ENCODE results near the gene TFIP11. TPM values are rescaled to one million over a fixed set of nuclear protein-coding genes. Genes with fewer than 3 reads are reported as not detected.

Gene TFIP11
- total RNA-seq, 1 donor from 2014 or later = 30.2 TPM

DNA sequence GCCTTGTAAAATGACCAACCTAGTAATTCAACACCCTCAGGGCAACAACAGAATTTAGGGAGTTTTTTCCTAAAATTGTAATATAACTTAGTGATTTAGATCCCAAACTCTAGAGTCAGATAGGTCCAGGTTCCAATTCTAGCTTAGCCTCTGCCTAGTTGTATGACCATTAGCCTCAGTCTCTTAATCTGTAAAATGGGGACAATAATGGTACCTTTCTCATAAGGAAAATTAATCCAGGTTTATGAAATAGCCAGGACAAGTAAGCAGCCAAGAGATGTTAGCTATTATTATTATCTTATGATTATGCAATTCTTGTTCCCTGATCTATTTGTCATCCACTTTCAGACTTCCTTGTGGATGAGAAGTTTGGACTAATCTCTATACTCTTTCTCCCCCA, 4.1 kb downstream of the TFIP11 start:
- DNase-seq (ENCODE audit: low read depth in 2 of 2) = no peak

DNA sequence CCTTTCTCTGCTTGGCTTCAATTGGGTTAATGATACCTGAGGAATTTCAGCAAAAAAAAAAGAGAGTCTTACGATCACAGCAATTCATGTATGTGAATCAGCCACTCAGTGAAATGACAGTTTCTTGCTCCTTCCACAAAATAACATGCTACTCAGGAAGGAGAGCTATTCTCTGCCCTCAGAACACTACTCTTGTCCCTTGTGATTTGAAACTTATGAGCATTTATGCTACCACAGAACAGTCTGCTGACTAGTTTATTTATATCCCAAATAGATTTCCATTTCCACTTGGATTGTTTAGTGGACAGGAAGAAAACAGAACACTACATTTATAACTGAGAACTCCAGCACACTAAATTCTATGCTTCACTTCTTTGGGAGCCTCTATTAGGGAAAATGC, 8.5 kb downstream of the TFIP11 start:
- no peak for DNase-seq (ENCODE audit: low read depth in 2 of 2)

DNA sequence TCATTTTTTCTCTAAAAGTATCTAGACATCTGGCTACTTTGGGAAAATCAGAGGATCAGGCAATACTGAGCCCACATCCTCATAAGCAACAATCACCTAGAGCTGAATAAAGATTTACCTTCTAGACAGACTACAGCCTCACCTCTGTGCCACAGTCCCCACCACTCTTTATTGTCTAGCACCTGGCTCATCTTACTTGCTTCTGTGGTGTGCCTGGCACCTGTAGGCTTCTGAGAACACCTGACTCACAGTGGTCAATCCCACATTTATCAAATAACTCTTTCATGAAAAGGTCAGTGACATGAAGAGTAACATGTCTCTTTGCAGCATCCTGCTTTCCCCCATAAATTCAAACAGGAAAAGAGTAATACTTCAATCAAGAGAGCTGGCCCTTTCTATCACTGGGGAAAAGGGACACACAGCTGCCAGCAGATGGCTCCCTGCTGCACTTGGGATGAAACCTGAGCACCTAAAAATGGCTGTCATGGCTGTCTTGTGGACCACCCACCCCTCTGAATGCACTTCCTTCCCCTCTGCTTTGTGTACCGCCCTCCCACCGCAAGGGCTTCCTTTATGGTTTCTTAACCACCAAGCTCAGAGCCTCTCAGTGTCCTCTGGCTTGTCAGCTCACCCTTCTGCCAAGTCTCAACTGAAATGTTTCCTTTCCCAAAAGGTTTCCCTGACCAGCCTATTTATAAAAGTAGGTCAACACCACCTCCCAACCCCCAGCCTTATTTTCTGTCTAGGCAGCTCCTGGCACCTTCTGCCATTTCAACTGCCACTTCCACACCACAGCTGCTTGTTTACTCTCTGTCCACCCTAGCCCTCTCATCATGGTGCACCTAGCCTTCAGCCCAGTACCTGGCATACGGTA, 9.3 kb downstream of the TFIP11 start:
- DNase-seq (ENCODE audit: low read depth in 2 of 2) = peak; percentile 20 to 70

- DNase-seq (ENCODE audit: low read depth in 2 of 2) = no peak
Observed at GRCh38 chr22:26501996-26502395, 10.3 kb downstream of the TFIP11 start.

- DNase-seq (ENCODE audit: low read depth in 2 of 2) = no peak
Observed at GRCh38 chr22:26499188-26499703, 13.0 kb downstream of the TFIP11 start.

- DNase-seq (ENCODE audit: low read depth in 2 of 2) = no peak
Observed at GRCh38 chr22:26496456-26496855, 15.8 kb downstream of the TFIP11 start.

DNA sequence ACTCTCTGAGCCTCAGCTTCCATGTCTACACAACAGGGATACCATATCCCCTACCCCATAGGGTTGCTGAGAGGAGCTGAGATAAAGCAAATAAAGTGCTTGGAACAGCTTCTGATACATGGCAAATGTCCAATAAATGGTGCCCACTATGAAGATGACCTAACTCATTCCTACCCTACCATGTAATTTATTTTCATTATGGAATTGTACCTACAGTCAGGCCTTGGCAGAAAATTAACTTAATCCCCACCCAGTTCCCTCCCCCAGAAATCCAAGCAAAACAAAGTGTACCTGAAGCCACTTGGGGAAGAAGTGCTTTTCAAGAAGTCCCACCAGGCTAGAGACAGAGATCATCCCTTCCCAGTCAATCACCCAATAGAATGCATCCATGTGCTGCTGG, 17.8 kb downstream of the TFIP11 start:
- no peak for DNase-seq (ENCODE audit: low read depth in 2 of 2)

DNA sequence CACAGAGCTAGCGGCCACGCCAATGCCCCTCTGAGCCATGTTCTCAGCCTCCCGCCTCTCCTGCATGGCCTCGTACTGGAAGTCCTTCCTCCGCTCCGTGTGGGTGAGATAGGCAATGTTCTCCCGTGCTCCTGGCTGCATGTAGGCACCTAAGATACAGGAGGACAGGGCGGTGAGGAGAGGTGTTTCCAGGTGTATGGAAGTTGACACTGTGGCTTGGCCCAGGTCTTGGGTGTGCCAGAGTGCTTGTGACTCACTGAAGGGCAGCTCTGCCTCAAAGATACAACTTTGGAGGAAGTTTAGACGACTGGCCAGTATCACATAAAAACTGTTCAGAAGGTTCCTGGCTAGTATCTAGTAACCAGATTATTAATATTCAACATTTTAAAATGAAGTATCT, 20.1 kb downstream of the TFIP11 start:
- no peak for DNase-seq (ENCODE audit: low read depth in 2 of 2)

- no peak for DNase-seq (ENCODE audit: low read depth in 2 of 2)
Observed at GRCh38 chr22:26489447-26490036, 22.7 kb downstream of the TFIP11 start.

DNA sequence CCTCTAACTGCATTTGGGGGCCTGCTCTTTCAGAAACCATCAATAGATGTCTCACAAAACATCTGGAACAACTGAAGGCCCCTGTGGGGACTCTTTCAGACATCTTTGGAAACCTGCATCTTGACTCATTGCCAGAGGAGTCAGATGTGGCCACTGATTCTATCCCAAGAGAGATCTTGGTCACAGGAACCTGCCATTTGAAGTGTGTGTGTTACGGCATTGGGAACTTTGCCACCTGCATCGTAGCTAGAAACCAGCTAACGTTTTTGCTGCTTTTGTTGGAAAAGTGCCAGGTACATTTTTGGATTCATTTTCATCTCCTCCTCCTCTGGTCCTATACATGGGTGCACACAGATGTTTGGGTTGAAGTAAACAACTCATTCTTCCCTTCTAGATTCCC, 24.3 kb downstream of the TFIP11 start:
- no peak for DNase-seq (ENCODE audit: low read depth in 2 of 2)

GRCh38 chr22:26486394-26486793, 25.9 kb downstream of the TFIP11 start:
- DNase-seq (ENCODE audit: low read depth in 2 of 2) = no peak

- no peak for DNase-seq (ENCODE audit: low read depth in 2 of 2)
Observed at GRCh38 chr22:26485806-26486390, 26.4 kb downstream of the TFIP11 start.

DNA sequence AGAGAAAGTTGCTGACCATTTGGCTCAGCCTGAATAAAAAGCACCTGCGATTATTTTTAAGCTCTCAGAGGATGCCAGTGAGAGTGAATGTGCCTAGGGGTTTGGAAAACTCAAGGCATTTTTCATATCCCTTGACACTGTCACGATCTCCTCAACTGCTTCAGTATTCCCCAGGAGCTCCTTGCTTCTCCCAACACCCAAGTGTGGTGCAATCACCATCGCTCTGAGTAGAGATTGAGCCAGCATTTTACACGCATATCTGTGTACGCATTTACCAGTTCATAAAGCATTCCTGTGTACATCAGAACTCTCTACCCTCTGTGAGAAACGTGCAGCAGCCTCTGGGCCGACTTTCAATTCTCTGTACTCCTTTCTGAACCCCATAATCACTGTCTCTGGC, 27.3 kb downstream of the TFIP11 start:
- no peak for DNase-seq (ENCODE audit: low read depth in 2 of 2)

GRCh38 chr22:26484360-26484706, 27.9 kb downstream of the TFIP11 start:
- DNase-seq (ENCODE audit: low read depth in 2 of 2) = peak; percentile 17 to 67

DNA sequence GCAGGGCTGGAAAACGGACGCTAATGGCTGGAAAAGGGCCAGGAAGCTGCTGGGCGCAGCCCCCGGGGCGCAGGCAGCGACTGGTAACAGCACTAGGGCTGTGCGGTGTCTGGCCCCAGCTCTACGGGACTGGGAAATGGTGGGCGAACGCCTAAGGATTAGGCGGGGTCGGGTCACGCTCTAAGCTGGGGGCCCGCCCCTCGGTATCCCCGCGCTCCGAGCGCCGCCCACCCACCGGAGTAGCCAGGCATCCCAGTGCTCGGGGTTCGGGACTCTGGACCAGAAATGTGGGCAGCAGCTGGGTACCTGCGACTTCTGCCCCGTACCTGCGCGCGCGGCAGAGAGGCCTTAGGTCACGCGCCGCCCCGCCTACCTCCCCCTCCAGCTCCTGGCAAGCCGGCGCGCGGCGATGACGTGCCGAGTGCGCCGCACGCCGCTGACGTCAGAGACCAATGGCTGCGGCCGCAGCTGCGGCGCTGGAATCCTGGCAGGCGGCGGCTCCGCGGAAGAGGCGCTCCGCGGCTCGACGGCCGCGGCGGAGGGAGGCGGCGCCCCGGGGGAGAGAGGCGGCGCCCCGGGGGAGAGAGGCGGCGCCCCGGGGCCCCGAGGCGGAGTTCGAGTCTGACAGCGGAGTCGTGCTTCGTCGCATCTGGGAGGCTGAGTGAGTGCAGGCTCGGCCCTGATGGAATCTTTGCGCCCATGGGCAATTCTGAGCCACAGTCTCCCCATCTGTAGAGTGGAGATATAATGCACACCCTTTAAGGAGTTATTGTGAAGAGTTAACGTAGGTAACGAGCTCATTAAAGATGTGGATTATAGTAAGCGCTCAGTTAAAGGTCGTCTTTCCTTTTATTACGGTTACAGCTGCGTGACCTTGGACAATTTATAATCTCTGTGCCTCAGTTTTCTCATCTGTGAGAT, 28.6 kb downstream of the TFIP11 start, which contains the start of the genes HPS4 and SRRD:
TSS of gene HPS4 (minus strand) at position 345 of the 921 bp plus-strand sequence. CDS start 2,021 bp downstream, outside the sequence.
TSS of gene SRRD (plus strand) at position 439 of the 921 bp plus-strand sequence. CDS start at position 453, 14 bp downstream.
- peak; percentile 75 to 94 for DNase-seq (ENCODE audit: low read depth in 2 of 2)

GRCh38 chr22:26483043-26483438, 29.2 kb downstream of the TFIP11 start:
- no peak for DNase-seq (ENCODE audit: low read depth in 2 of 2)

DNA sequence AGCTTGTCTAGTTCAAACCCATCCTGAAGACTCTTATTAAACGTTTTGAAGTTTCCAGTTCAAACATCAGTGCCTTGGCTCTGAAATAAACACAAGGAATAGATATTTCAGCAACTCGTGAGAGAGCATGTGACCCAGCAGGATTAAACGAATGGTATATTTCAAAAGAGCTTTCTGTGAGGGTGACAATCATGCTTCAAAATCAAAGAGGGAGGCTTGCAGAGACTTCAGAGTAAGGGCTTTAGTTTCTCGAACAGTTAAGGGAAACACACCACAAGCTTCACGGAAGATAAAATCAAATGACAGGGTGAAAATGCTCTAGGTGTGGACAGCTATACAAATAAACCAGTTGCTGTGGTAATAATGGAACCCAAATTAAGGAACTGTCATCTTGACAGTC, 30.1 kb downstream of the TFIP11 start:
- DNase-seq (ENCODE audit: low read depth in 2 of 2) = no peak

DNA sequence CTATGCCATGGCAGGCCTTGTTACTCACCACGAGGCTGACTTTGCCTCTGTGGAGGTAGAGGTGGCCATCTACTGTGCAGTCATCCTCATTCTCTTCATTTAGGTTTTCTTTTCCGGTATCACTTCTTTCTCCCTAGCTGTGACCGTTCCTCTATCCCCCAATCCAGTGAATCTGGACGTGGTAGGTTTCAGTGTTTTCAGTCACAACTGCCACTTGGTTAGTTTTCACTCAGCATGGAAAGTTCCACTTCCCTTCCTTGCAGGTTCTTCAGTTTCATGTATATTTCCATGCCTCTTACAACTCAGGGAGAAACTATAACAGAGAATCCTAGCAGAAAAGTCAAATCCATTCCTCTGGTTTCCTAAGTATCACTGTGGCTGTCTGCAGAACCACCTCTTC, 30.6 kb downstream of the TFIP11 start:
- DNase-seq (ENCODE audit: low read depth in 2 of 2) = no peak

- DNase-seq (ENCODE audit: low read depth in 2 of 2) = no peak
Observed at GRCh38 chr22:26481112-26481693, 31.1 kb downstream of the TFIP11 start.

- DNase-seq (ENCODE audit: low read depth in 2 of 2) = no peak
Observed at GRCh38 chr22:26480611-26480932, 31.7 kb downstream of the TFIP11 start.
